Measurements from ENCODE around the gene ITGA8.

DNA sequence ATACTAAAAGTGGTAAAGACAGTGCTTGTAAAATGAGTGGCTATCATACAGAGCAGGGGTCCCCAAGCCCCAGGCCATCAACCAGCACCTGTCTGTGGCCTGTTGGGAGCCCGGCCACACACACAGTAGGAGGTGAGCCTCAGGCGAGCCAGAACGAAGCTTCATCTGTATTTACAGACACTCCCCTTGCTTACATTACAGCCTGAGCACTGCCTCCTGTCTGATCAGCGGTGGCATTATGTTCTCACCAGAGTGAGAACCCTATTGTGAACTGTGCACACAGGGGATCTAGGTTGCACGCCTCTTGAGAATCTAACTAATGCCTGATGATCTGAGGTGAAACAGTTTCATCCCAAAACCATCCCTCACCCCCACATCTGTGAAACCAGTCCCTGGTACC, 58.7 kb downstream of the ITGA8 start:
- TF ChIP-seq, protein P1, sequence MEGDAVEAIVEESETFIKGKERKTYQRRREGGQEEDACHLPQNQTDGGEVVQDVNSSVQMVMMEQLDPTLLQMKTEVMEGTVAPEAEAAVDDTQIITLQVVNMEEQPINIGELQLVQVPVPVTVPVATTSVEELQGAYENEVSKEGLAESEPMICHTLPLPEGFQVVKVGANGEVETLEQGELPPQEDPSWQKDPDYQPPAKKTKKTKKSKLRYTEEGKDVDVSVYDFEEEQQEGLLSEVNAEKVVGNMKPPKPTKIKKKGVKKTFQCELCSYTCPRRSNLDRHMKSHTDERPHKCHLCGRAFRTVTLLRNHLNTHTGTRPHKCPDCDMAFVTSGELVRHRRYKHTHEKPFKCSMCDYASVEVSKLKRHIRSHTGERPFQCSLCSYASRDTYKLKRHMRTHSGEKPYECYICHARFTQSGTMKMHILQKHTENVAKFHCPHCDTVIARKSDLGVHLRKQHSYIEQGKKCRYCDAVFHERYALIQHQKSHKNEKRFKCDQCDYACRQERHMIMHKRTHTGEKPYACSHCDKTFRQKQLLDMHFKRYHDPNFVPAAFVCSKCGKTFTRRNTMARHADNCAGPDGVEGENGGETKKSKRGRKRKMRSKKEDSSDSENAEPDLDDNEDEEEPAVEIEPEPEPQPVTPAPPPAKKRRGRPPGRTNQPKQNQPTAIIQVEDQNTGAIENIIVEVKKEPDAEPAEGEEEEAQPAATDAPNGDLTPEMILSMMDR (IDR thresholded peaks at IDR 0.05): no peak
- TF ChIP-seq POLR2A (IDR thresholded peaks at IDR 0.05): no peak
